ENCODE results near the gene WDR18. TPM values are rescaled to one million over a fixed set of nuclear protein-coding genes. Genes with fewer than 3 reads are reported as not detected.

The WDR18 gene
- total and polyA plus RNA-seq, 2 donors from 2014 or later, result 40.3 to 77.2 TPM

GRCh38 chr19:973726-974563 lies 10.2 kb upstream of the WDR18 start:
- no peaks in the 10 kb centered on the region for H3K4me1 ChIP-seq (ENCODE audit: control insufficient read depth in 2 of 3, insufficient read depth in 2 of 3, low read depth in 1 of 3, low read length in 3 of 3)
- H3K9ac ChIP-seq (ENCODE audit: low read length in 3 of 3), result no peak overlapping the region
- no peak for DNase-seq
- peaks cover 0 to 5% (median 0%) of the 10 kb centered on the region in 3 donors for H3K9me3 ChIP-seq (ENCODE audit: control insufficient read depth in 2 of 3, insufficient read depth in 1 of 3, low read length in 3 of 3)
- FAIRE-seq, result no peak
- H3K27ac ChIP-seq (ENCODE audit: low read depth in 2 of 2, low read length in 2 of 2), result no peak overlapping the region
- no peak overlapping the region for H3K4me3 ChIP-seq (ENCODE audit: low read length in 3 of 3)
- intact Hi-C loops (cut with DNase I), result no loop called here
- peaks cover 4 to 5% (median 4%) of the 10 kb centered on the region in 3 donors for H3K36me3 ChIP-seq (ENCODE audit: control insufficient read depth in 2 of 3, insufficient read depth in 3 of 3, low read length in 3 of 3)
- H3K27me3 ChIP-seq (ENCODE audit: control insufficient read depth, insufficient read depth, low read length), result no peaks in the 10 kb centered on the region
- TF ChIP-seq, protein P1, sequence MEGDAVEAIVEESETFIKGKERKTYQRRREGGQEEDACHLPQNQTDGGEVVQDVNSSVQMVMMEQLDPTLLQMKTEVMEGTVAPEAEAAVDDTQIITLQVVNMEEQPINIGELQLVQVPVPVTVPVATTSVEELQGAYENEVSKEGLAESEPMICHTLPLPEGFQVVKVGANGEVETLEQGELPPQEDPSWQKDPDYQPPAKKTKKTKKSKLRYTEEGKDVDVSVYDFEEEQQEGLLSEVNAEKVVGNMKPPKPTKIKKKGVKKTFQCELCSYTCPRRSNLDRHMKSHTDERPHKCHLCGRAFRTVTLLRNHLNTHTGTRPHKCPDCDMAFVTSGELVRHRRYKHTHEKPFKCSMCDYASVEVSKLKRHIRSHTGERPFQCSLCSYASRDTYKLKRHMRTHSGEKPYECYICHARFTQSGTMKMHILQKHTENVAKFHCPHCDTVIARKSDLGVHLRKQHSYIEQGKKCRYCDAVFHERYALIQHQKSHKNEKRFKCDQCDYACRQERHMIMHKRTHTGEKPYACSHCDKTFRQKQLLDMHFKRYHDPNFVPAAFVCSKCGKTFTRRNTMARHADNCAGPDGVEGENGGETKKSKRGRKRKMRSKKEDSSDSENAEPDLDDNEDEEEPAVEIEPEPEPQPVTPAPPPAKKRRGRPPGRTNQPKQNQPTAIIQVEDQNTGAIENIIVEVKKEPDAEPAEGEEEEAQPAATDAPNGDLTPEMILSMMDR (IDR thresholded peaks at IDR 0.05; ENCODE audit: borderline replicate concordance, extremely low read depth, insufficient read depth), result no peak

DNA sequence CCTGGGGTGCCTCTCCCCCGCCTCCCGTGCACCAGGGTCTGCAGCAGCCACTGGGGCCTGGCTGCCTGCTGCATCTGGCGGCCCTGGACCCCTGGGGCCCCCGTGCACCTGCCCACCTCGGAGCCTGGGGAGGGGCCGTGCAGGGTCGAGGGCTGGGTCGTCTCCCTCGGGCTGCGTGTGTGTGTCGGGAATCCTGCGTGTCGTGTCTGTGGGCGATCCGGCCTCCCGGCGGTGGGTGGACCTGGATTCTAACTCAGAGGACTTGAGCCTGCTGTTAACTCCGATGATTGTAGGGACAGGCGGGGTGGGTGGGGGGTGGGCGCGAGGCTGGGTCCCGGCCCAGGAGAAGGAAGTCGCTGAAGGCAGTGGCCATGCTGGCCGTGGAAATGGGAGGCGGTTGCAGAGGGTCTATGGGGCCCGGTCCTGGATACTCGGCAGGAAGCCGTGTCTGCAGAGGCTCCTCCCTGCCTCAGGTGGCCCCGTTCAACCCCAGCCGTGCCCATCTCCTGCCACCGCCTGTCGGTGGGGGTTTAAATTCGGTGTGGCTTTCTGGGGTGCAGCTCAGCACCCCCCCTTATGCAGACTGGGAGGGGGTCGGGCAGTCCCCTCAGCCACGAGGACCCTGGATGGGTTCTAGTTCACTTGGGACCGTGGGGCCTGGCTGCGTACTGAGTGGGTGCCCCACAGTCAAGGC lies 9.4 kb upstream of the WDR18 start:
- peaks cover 0 to 3% (median 0%) of the 10 kb centered on the region in 3 donors for H3K4me1 ChIP-seq (ENCODE audit: control insufficient read depth in 2 of 3, insufficient read depth in 2 of 3, low read depth in 1 of 3, low read length in 3 of 3)
- H3K27ac ChIP-seq (ENCODE audit: low read depth in 2 of 2, low read length in 2 of 2), result no peak overlapping the region
- H3K9me3 ChIP-seq (ENCODE audit: control insufficient read depth in 2 of 3, insufficient read depth in 1 of 3, low read length in 3 of 3), result peaks cover 0 to 5% (median 0%) of the 10 kb centered on the region in 3 donors
- TF ChIP-seq, protein P1 (IDR thresholded peaks at IDR 0.05; ENCODE audit: borderline replicate concordance, extremely low read depth, insufficient read depth), result no peak
- no peaks in the 10 kb centered on the region for H3K27me3 ChIP-seq (ENCODE audit: control insufficient read depth, insufficient read depth, low read length)
- intact Hi-C loops (cut with DNase I), result no loop called here
- no peak overlapping the region for H3K4me3 ChIP-seq (ENCODE audit: low read length in 3 of 3)
- FAIRE-seq, result no peak
- DNase-seq, result no peak
- H3K36me3 ChIP-seq (ENCODE audit: control insufficient read depth in 2 of 3, insufficient read depth in 3 of 3, low read length in 3 of 3), result peaks cover 4 to 5% (median 4%) of the 10 kb centered on the region in 3 donors
- H3K9ac ChIP-seq (ENCODE audit: low read length in 3 of 3), result no peak overlapping the region

DNA sequence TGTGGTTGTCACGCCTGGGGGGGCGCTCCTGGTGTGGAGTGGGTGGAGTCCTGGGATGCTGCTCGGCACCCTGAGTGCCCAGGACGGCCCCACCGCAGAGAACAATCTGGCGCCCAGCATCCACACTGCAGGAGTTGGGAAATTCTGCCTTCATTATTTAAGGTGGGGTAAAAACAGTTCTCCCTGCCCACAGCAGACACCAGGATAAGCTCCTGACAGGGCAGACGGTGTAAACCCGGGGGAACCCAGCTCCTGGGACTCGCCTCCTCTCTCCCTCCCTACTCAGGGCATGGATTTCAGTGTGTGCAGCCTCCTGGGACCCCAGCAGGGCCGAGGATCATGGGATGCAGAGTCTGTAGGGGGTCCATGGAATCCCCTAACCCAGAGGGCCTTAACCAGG lies 7.7 kb upstream of the WDR18 start:
- FAIRE-seq (no peak), DNase-seq (no peak)
- H3K9me3 ChIP-seq (ENCODE audit: control insufficient read depth in 2 of 3, insufficient read depth in 1 of 3, low read length in 3 of 3), result no peaks in the 10 kb centered on the region
- TF ChIP-seq, protein P1 (IDR thresholded peaks at IDR 0.05; ENCODE audit: borderline replicate concordance, extremely low read depth, insufficient read depth), result no peak
- H3K4me1 ChIP-seq (ENCODE audit: control insufficient read depth in 2 of 3, insufficient read depth in 2 of 3, low read depth in 1 of 3, low read length in 3 of 3), result peaks cover 0 to 10% (median 8%) of the 10 kb centered on the region in 3 donors
- H3K27ac ChIP-seq (ENCODE audit: low read depth in 2 of 2, low read length in 2 of 2), result no peak overlapping the region
- H3K27me3 ChIP-seq (ENCODE audit: control insufficient read depth, insufficient read depth, low read length), result no peaks in the 10 kb centered on the region
- H3K36me3 ChIP-seq (ENCODE audit: control insufficient read depth in 2 of 3, insufficient read depth in 3 of 3, low read length in 3 of 3), result no peaks in the 10 kb centered on the region
- no peak overlapping the region for H3K9ac ChIP-seq (ENCODE audit: low read length in 3 of 3)
- intact Hi-C loops (cut with DNase I), result no loop called here
- H3K4me3 ChIP-seq (ENCODE audit: low read length in 3 of 3), result no peak overlapping the region
